ENCODE data around the gene SH3BP2. TPM values are rescaled to one million over a fixed set of nuclear protein-coding genes. Genes with fewer than 3 reads are reported as not detected.

SH3BP2 gene
- polyA plus RNA-seq, 3 donors: 19.1 to 478 (median 26.9) TPM

DNA sequence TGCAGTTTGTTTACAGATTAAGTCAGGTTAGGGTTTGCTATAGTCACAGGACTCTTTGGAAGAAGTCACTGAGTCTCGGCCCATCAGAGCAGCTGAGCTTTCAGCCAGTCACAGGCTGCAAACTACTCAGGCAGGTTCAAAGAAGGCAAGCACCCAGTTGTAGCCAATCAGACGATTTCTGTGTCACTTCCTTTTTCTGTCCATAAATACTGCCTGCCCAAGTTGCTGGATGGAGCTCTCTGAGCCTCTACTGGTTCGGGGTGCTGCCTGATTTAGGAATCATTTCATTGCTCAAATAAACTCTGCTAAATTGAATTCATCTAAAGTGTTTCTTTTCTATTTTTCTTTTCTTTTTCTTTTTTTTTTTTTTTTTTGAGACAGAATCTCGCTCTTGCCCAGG, 7.3 kb upstream of the SH3BP2 start:
- Histone ChIP-seq H3K4me1 (ENCODE audit: control insufficient read depth in 1 of 2, insufficient read depth in 2 of 2, low read length in 2 of 2) (peaks cover 57 to 62% of the 10 kb centered on the region in 2 donors), H3K4me2 (replicated peaks; ENCODE audit: extremely low read depth, low read length, poor library complexity, severe bottlenecking) (peak overlapping the region; percentile 8)

DNA sequence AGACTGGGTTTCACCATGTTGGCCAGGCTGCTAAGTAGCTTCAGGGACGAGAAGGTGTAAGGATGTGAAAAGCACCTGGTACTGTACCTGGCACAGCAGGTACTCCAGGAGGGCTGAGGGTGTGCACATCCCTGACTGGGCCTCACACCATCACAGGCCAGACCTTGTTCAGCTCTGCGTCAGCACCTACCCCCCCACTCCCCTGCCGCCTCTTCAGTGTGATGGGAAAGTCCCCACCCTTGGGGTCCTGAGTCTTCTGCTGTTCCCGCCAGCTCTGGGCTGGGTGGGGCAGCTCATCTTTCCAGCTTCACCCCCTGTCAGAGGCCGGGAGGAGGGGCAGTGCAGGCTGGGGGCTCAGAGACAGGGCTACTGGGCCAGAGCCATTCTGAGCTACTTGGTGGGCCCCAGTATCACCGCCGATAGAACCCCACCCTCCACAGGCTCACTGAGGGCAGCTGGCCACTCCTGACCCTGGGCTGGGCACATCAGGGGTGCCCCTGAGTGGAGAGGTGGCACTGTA, 6.7 kb upstream of the SH3BP2 start:
- Histone ChIP-seq H3K9ac (ENCODE audit: insufficient read depth, low read length, poor library complexity, severe bottlenecking) (peak overlapping the region; percentile 79), H3K36me3 (replicated peaks in 1 of 2; ENCODE audit: control insufficient read depth in 1 of 2, insufficient read depth in 2 of 2, low read length in 2 of 2) (no peaks in the 10 kb centered on the region), H3K27me3 (ENCODE audit: control insufficient read depth in 2 of 2, insufficient read depth in 2 of 2, low read length in 2 of 2) (no peaks in the 10 kb centered on the region), H3K4me2 (replicated peaks; ENCODE audit: extremely low read depth, low read length, poor library complexity, severe bottlenecking) (peak overlapping the region; percentile 8), H3K9me3 (replicated peaks in 1 of 2; ENCODE audit: control insufficient read depth in 1 of 2, insufficient read depth in 1 of 2, low read length in 2 of 2) (peaks cover 0 to 5% of the 10 kb centered on the region in 2 donors), H3K27ac (ENCODE audit: low read depth in 1 of 2, low read length in 2 of 2) (peak overlapping the region; percentile 91 to 97), H4K20me1 (ENCODE audit: insufficient read depth, low read length) (no peaks in the 10 kb centered on the region), H2AFZ (ENCODE audit: insufficient read depth, low read depth, low read length, poor library complexity, severe bottlenecking) (no peak overlapping the region), H3K4me3 (replicated peaks in 1 of 3; ENCODE audit: low read depth in 2 of 3, low read length in 3 of 3) (peak overlapping the region in 1 of 3 experiments; percentile 30), H3K4me1 (ENCODE audit: control insufficient read depth in 1 of 2, insufficient read depth in 2 of 2, low read length in 2 of 2) (peaks cover 63 to 64% of the 10 kb centered on the region in 2 donors), H3K79me2 (ENCODE audit: insufficient read depth, low read length) (peaks cover 12% of the 10 kb centered on the region)
- Mint-ChIP-seq H3K27ac (peak overlapping the region; percentile 95 to 99 (median 98)), H3K4me3 (peak overlapping the region in 1 of 2 donors; percentile 21), H3K4me1 (peaks cover 59% of the 10 kb centered on the region), H3K27me3 (ENCODE audit: low read depth in 3 of 3) (peaks cover 0 to 5% (median 3%) of the 10 kb centered on the region in 3 donors), H3K9me3 (peaks cover 0 to 11% (median 6%) of the 10 kb centered on the region in 7 donors), H3K36me3 (peaks cover 0 to 11% of the 10 kb centered on the region in 2 donors)
- WGBS (ENCODE audit: insufficient coverage): 81% methylated on average over 4 of the region's 7 CpGs
- TF ChIP-seq, protein P1, sequence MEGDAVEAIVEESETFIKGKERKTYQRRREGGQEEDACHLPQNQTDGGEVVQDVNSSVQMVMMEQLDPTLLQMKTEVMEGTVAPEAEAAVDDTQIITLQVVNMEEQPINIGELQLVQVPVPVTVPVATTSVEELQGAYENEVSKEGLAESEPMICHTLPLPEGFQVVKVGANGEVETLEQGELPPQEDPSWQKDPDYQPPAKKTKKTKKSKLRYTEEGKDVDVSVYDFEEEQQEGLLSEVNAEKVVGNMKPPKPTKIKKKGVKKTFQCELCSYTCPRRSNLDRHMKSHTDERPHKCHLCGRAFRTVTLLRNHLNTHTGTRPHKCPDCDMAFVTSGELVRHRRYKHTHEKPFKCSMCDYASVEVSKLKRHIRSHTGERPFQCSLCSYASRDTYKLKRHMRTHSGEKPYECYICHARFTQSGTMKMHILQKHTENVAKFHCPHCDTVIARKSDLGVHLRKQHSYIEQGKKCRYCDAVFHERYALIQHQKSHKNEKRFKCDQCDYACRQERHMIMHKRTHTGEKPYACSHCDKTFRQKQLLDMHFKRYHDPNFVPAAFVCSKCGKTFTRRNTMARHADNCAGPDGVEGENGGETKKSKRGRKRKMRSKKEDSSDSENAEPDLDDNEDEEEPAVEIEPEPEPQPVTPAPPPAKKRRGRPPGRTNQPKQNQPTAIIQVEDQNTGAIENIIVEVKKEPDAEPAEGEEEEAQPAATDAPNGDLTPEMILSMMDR (IDR thresholded peaks at IDR 0.05): no peak
- intact Hi-C loops (cut with micrococcal nuclease): no loop called here
- peak in 1 of 3 donors; percentile 73 for DNase-seq

More for the DNA sequence above, 7.3 kb upstream of the SH3BP2 start:
- H3K4me3 ChIP-seq (replicated peaks in 1 of 3; ENCODE audit: low read depth in 2 of 3, low read length in 3 of 3): peak overlapping the region in 1 of 3 experiments; percentile 30
- Mint-ChIP-seq H3K4me1 (peaks cover 55% of the 10 kb centered on the region), H3K27ac (peak overlapping the region; percentile 95 to 99 (median 98)), H3K9me3 (peaks cover 0 to 12% (median 8%) of the 10 kb centered on the region in 7 donors), H3K36me3 (peaks cover 2 to 12% of the 10 kb centered on the region in 2 donors), H3K4me3 (no peak overlapping the region), H3K27me3 (ENCODE audit: low read depth in 3 of 3) (peaks cover 0 to 5% (median 4%) of the 10 kb centered on the region in 3 donors)
- TF ChIP-seq, protein P1 (IDR thresholded peaks at IDR 0.05): no peak
- no peaks in the 10 kb centered on the region for H4K20me1 ChIP-seq (ENCODE audit: insufficient read depth, low read length)
- peak overlapping the region; percentile 91 to 97 for H3K27ac ChIP-seq (ENCODE audit: low read depth in 1 of 2, low read length in 2 of 2)
- peak; percentile 79 to 91 (median 89) for DNase-seq
- no peaks in the 10 kb centered on the region for H3K27me3 ChIP-seq (ENCODE audit: control insufficient read depth in 2 of 2, insufficient read depth in 2 of 2, low read length in 2 of 2)
- H3K9me3 ChIP-seq (replicated peaks in 1 of 2; ENCODE audit: control insufficient read depth in 1 of 2, insufficient read depth in 1 of 2, low read length in 2 of 2): peaks cover 0 to 5% of the 10 kb centered on the region in 2 donors
- WGBS (ENCODE audit: insufficient coverage): 0% methylated on average over 2 of the region's 4 CpGs
- intact Hi-C loops (cut with micrococcal nuclease): loop anchor here in 1 of 2 donors (2.0 kb wide), 1 partner anchor 13 kb away; no protein-coding TSS in a partner anchor
- peak overlapping the region; percentile 79 for H3K9ac ChIP-seq (ENCODE audit: insufficient read depth, low read length, poor library complexity, severe bottlenecking)
- no peaks in the 10 kb centered on the region for H3K36me3 ChIP-seq (replicated peaks in 1 of 2; ENCODE audit: control insufficient read depth in 1 of 2, insufficient read depth in 2 of 2, low read length in 2 of 2)
- peaks cover 12% of the 10 kb centered on the region for H3K79me2 ChIP-seq (ENCODE audit: insufficient read depth, low read length)
- H2AFZ ChIP-seq (ENCODE audit: insufficient read depth, low read depth, low read length, poor library complexity, severe bottlenecking): no peak overlapping the region
